GM23338 (cell line): ENCODE data around the gene EDAR. TPM values are rescaled to one million over a fixed set of nuclear protein-coding genes. Genes with fewer than 3 reads are reported as not detected.

ENCODE experiments used
- ATAC-seq: fragments of 200-7000 bp; cut with Tn5 transposase; 3 replicates; pipeline ENCODE4 v1.9.1; 2020
- DNase-seq: peaks from one replicate; pipeline ENCODE4 v3.0.0-alpha.2; 2015; ENCODE audit warnings: low spot score
- H2AFZ ChIP-seq: fragments of 200-600 bp; sonication (generic); 2 replicates; pipeline ENCODE4 v1.8.0; 2016; ENCODE audit warnings: antibody characterized with exemption, mild to moderate bottlenecking, moderate library complexity
- H3F3A ChIP-seq: fragments of 200-600 bp; sonication (generic); replicated peaks from 2 replicates; pipeline ENCODE4 v1.8.0; 2017; ENCODE audit warnings: antibody characterized with exemption, mixed run types, low read depth
- H3K27ac ChIP-seq: fragments of 200-600 bp; sonication (generic); 2 replicates; pipeline ENCODE4 v1.6.1; 2016; ENCODE audit warnings: low read depth
- H3K27me3 ChIP-seq: fragments of 200-600 bp; sonication (generic); 2 replicates; pipeline ENCODE4 v1.8.0; 2016; ENCODE audit warnings: mild to moderate bottlenecking, mixed run types, moderate library complexity; ENCODE audit not compliant: insufficient read depth
- H3K36me3 ChIP-seq: fragments of 200-600 bp; sonication (generic); 2 replicates; pipeline ENCODE4 v1.8.0; 2016; ENCODE audit warnings: mild to moderate bottlenecking; ENCODE audit not compliant: insufficient read depth
- H3K4me1 ChIP-seq: fragments of 200-600 bp; sonication (generic); 2 replicates; pipeline ENCODE4 v1.8.0; 2016; ENCODE audit warnings: mild to moderate bottlenecking, moderate library complexity; ENCODE audit not compliant: insufficient read depth
- H3K4me2 ChIP-seq: fragments of 200-600 bp; sonication (generic); 2 replicates; pipeline ENCODE4 v1.7.1; 2017; ENCODE audit warnings: mixed run types
- H3K4me3 ChIP-seq: fragments of 200-600 bp; sonication (generic); 2 replicates; pipeline ENCODE4 v1.6.1; 2016; ENCODE audit warnings: mixed run types
- H3K79me2 ChIP-seq: fragments of 200-600 bp; sonication (generic); replicated peaks from 2 replicates; pipeline ENCODE4 v1.8.0; 2017; ENCODE audit warnings: mild to moderate bottlenecking; ENCODE audit not compliant: insufficient read depth
- H3K9me2 ChIP-seq: fragments of 200-600 bp; sonication (generic); 2 replicates; pipeline ENCODE4 v1.8.0; 2017; ENCODE audit not compliant: insufficient read depth
- H4K20me1 ChIP-seq: fragments of 200-600 bp; sonication (generic); replicated peaks from 2 replicates; pipeline ENCODE4 v1.8.0; 2017; ENCODE audit warnings: mild to moderate bottlenecking; ENCODE audit not compliant: insufficient read depth
- H3K27ac Mint-ChIP-seq: 2 replicates; pipeline ENCODE4 v1.8.0; 2020; ENCODE audit warnings: inconsistent platforms, mild to moderate bottlenecking, moderate library complexity, mixed read lengths
- H3K27me3 Mint-ChIP-seq: 3 replicates; pipeline ENCODE4 v1.8.0; 2022; ENCODE audit warnings: low read depth, mild to moderate bottlenecking, moderate library complexity, mixed read lengths, inconsistent platforms; ENCODE audit not compliant: insufficient read depth, poor library complexity
- H3K36me3 Mint-ChIP-seq: 3 replicates; pipeline ENCODE4 v1.8.0; 2021; ENCODE audit warnings: low read depth, mild to moderate bottlenecking, inconsistent platforms, moderate library complexity, mixed read lengths
- H3K4me1 Mint-ChIP-seq: 3 replicates; pipeline ENCODE4 v1.8.0; 2020; ENCODE audit warnings: mild to moderate bottlenecking, inconsistent platforms, mixed read lengths
- H3K4me3 Mint-ChIP-seq: 3 replicates; pipeline ENCODE4 v1.8.0; 2021; ENCODE audit warnings: moderate library complexity, mild to moderate bottlenecking, inconsistent platforms, mixed read lengths
- H3K9me3 Mint-ChIP-seq: 3 replicates; pipeline ENCODE4 v1.8.0; 2020; ENCODE audit warnings: moderate library complexity, mild to moderate bottlenecking, inconsistent platforms, mixed read lengths
- CREB1 ChIP-seq: fragments of 250-450 bp; sonication (Bioruptor Pico); IDR thresholded peaks from 2 replicates; pipeline ENCODE4 v1.5.0; 2020; ENCODE audit warnings: low read depth, mild to moderate bottlenecking, moderate library complexity
- EZH2 ChIP-seq: fragments of 200-600 bp; sonication (generic); IDR thresholded peaks from one replicate; pipeline ENCODE4 v1.8.0; 2017; ENCODE audit warnings: antibody characterized with exemption, mild to moderate bottlenecking, low read depth; ENCODE audit not compliant: unreplicated experiment
- JUNB ChIP-seq: IDR thresholded peaks from one replicate; pipeline ENCODE4 v1.6.1; 2016; ENCODE audit warnings: antibody characterized with exemption; ENCODE audit not compliant: unreplicated experiment
- NANOG ChIP-seq: IDR thresholded peaks from 2 replicates; pipeline ENCODE4 v1.6.1; 2016; ENCODE audit warnings: antibody characterized with exemption, borderline replicate concordance
- POLR2AphosphoS5 ChIP-seq: IDR thresholded peaks from 2 replicates; pipeline ENCODE4 v1.6.1; 2016; ENCODE audit warnings: antibody characterized with exemption, low read depth
- STAT1 ChIP-seq: IDR thresholded peaks from one replicate; pipeline ENCODE4 v1.6.1; 2016; ENCODE audit warnings: antibody characterized with exemption; ENCODE audit not compliant: unreplicated experiment
- ZNF114 ChIP-seq: fragments of 250-450 bp; sonication (Bioruptor Pico); IDR thresholded peaks from 2 replicates; pipeline ENCODE4 v1.5.0; 2020; ENCODE audit warnings: mild to moderate bottlenecking, moderate library complexity
- ZNF331 ChIP-seq: fragments of 250-450 bp; sonication (Bioruptor Pico); IDR thresholded peaks from 2 replicates; pipeline ENCODE4 v1.5.0; 2020; ENCODE audit warnings: low read depth, mild to moderate bottlenecking, moderate library complexity
- polyA plus RNA-seq: library from polyadenylated mRNA; unstranded; fragments of >200 nt; fragmentation: Nextera tagmentation; extraction: Ambion mirVana; gene quantifications from 2 replicates; pipeline ENCODE4 v1.2.1, GENCODE V29; 2016
- total RNA-seq: library from RNA; depleted of rRNA; stranded (reverse); fragments of >200 nt; shearing (Covaris generic); gene quantifications from 2 replicates; pipeline ENCODE4 v1.2.3, GENCODE V29; 2014
- TF ChIP-seq, protein P1 (sequence below): IDR thresholded peaks from one replicate; pipeline ENCODE4 v1.6.1; 2018; ENCODE audit warnings: antibody characterized with exemption; ENCODE audit not compliant: unreplicated experiment
- TF ChIP-seq, protein P2 (sequence below), 2 experiments: fragments of 200-600 bp in 1 of 2; sonication (generic) in 1 of 2; conservative IDR thresholded peaks; 2 replicates each; pipeline versions ENCODE4 v1.5.1 to v1.6.1; 2016 to 2017; ENCODE audit warnings: antibody characterized with exemption in 2 of 2, low read depth in 2 of 2, mild to moderate bottlenecking in 2 of 2, moderate library complexity in 1 of 2

Gene EDAR
- total and polyA plus RNA-seq, 2 experiments from 2014 or later, result not detected

- TF ChIP-seq CREB1 (CRISPR knock-in tag) (no peak), STAT1 (no peak), ZNF331 (CRISPR knock-in tag) (no peak), NANOG (no peak)
- TF ChIP-seq, protein P1, sequence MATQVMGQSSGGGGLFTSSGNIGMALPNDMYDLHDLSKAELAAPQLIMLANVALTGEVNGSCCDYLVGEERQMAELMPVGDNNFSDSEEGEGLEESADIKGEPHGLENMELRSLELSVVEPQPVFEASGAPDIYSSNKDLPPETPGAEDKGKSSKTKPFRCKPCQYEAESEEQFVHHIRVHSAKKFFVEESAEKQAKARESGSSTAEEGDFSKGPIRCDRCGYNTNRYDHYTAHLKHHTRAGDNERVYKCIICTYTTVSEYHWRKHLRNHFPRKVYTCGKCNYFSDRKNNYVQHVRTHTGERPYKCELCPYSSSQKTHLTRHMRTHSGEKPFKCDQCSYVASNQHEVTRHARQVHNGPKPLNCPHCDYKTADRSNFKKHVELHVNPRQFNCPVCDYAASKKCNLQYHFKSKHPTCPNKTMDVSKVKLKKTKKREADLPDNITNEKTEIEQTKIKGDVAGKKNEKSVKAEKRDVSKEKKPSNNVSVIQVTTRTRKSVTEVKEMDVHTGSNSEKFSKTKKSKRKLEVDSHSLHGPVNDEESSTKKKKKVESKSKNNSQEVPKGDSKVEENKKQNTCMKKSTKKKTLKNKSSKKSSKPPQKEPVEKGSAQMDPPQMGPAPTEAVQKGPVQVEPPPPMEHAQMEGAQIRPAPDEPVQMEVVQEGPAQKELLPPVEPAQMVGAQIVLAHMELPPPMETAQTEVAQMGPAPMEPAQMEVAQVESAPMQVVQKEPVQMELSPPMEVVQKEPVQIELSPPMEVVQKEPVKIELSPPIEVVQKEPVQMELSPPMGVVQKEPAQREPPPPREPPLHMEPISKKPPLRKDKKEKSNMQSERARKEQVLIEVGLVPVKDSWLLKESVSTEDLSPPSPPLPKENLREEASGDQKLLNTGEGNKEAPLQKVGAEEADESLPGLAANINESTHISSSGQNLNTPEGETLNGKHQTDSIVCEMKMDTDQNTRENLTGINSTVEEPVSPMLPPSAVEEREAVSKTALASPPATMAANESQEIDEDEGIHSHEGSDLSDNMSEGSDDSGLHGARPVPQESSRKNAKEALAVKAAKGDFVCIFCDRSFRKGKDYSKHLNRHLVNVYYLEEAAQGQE, result no peak
- peaks cover 20% of the 10 kb centered on the region for H3K4me1 Mint-ChIP-seq
- DNase-seq (no peak), ATAC-seq (no peak)
- no peaks in the 10 kb centered on the region for H3K27me3 ChIP-seq
- no peaks in the 10 kb centered on the region for H3K36me3 ChIP-seq
- H3K27ac ChIP-seq, result no peak overlapping the region
- H3K9me2 ChIP-seq, result no peaks in the 10 kb centered on the region
- H2AFZ ChIP-seq, result no peak overlapping the region
- peaks cover 8% of the 10 kb centered on the region for H3K4me1 ChIP-seq
- no peaks in the 10 kb centered on the region for H3K79me2 ChIP-seq
- H3K9me3 Mint-ChIP-seq, result no peaks in the 10 kb centered on the region
- no peaks in the 10 kb centered on the region for H3K36me3 Mint-ChIP-seq
- no peak overlapping the region for H3K4me3 Mint-ChIP-seq
- H3K4me3 ChIP-seq, result no peak overlapping the region
- peaks cover 5% of the 10 kb centered on the region for H3K27me3 Mint-ChIP-seq
- no peak overlapping the region for H3K27ac Mint-ChIP-seq
- no peaks in the 10 kb centered on the region for H4K20me1 ChIP-seq
- H3K4me2 ChIP-seq, result no peak overlapping the region
- no peaks in the 10 kb centered on the region for H3F3A ChIP-seq
These were observed 18.7 kb downstream of the EDAR start for GRCh38 chr2:108970369-108970768.

- Histone ChIP-seq H3K4me2 (no peak overlapping the region), H3K79me2 (no peaks in the 10 kb centered on the region), H3K27ac (no peak overlapping the region), H3K27me3 (no peaks in the 10 kb centered on the region), H3K4me3 (no peak overlapping the region), H3K36me3 (no peaks in the 10 kb centered on the region), H2AFZ (no peak overlapping the region), H3K4me1 (peaks cover 8% of the 10 kb centered on the region), H3F3A (no peaks in the 10 kb centered on the region), H4K20me1 (no peaks in the 10 kb centered on the region), H3K9me2 (no peaks in the 10 kb centered on the region)
- H3K27ac Mint-ChIP-seq, result no peak overlapping the region
- H3K27me3 Mint-ChIP-seq, result peaks cover 7% of the 10 kb centered on the region
- no peak for ATAC-seq
- no peak for TF ChIP-seq POLR2AphosphoS5
- TF ChIP-seq EZH2, result no peak
- TF ChIP-seq JUNB, result no peak
- TF ChIP-seq, protein P2, sequence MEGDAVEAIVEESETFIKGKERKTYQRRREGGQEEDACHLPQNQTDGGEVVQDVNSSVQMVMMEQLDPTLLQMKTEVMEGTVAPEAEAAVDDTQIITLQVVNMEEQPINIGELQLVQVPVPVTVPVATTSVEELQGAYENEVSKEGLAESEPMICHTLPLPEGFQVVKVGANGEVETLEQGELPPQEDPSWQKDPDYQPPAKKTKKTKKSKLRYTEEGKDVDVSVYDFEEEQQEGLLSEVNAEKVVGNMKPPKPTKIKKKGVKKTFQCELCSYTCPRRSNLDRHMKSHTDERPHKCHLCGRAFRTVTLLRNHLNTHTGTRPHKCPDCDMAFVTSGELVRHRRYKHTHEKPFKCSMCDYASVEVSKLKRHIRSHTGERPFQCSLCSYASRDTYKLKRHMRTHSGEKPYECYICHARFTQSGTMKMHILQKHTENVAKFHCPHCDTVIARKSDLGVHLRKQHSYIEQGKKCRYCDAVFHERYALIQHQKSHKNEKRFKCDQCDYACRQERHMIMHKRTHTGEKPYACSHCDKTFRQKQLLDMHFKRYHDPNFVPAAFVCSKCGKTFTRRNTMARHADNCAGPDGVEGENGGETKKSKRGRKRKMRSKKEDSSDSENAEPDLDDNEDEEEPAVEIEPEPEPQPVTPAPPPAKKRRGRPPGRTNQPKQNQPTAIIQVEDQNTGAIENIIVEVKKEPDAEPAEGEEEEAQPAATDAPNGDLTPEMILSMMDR (conservative IDR thresholded peaks at IDR 0.05; ENCODE audit: low read depth in 2 of 2), result no peak
- TF ChIP-seq ZNF114 (CRISPR knock-in tag), result no peak
- TF ChIP-seq ZNF331 (CRISPR knock-in tag), result no peak
- DNase-seq, result no peak
- no peaks in the 10 kb centered on the region for H3K9me3 Mint-ChIP-seq
- peaks cover 20% of the 10 kb centered on the region for H3K4me1 Mint-ChIP-seq
- H3K4me3 Mint-ChIP-seq, result no peak overlapping the region
- H3K36me3 Mint-ChIP-seq, result no peaks in the 10 kb centered on the region
These were observed 19.2 kb downstream of the EDAR start for GRCh38 chr2:108969856-108970255.
